Measurements from ENCODE around the gene KRT17.
"Not testable (repeated sequence)": the region's sequence is repeated elsewhere in the genome, so short reads cannot be mapped to it uniquely, and the experiment has no call there.

Gene KRT17

DNA sequence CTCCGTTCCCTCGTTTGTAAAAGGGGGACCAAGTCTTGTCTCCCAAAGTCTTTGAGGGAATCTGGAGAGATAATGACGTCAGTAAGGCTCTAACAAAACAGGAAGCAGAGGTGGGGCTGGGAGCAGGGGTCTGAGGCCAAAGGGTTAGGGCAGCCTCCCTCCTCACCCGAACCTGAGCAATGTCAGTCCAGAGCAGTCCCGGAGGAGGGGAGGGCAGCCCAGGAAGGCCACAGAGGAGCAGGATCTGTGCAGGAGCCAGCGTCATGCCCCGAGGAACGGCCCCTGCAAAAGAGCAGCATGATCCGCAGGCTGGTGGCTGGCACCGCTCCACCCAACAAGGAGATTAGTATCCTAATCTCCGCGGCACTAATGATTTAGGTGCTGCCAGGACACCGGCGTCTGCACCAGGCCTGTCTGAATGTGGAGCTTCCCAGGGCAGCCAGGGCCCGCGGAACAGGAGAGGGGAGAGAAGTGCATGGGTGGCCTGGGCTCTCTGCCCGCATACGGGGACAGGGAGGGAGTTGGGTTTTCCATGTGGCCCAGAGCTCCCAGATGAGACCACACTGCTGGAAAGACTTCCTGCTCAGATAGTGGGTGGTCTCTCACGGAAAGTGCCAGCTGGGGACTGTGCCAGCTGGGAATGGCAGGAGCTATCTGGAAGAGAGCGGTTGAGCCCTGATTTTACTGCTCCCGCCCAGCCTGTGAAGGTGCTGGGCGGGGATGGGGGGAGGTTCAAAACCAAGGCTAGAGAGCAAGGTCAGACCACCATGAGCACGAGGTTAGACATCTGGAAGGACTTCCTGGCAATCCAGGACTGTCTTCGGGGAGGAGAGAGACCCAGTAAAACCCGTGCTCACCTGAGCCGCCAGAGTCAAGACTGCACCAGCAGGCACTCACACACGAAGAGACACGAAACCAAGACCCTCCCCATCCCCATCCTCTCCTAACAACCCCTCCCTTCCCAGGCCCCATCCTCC lies 11.0 kb upstream of the KRT17 start:
- DNase-seq (ENCODE audit: low read depth in 4 of 4, low spot score in 1 of 4) = no peak

DNA sequence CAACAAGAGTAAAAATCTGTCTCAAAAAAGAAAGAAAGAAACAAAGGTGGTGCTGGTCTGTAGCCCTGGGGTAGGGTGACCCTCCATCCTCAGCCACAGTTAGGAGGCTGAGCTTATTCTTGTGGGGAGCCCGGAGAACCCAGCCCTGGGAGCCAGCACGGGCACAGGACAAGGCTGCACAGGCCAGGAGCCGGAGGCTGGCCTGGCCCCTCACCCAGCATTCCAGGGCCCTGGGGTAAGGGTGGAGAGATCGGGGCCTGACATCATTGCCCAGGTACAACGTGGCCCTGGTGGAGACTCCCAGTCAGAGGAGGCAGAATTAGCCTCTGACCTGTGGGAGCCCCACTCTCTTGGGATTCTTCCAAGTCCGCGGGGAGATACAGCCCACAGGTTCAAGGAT lies 10.3 kb upstream of the KRT17 start:
- DNase-seq (ENCODE audit: low read depth in 4 of 4, low spot score in 1 of 4) = no peak

DNA sequence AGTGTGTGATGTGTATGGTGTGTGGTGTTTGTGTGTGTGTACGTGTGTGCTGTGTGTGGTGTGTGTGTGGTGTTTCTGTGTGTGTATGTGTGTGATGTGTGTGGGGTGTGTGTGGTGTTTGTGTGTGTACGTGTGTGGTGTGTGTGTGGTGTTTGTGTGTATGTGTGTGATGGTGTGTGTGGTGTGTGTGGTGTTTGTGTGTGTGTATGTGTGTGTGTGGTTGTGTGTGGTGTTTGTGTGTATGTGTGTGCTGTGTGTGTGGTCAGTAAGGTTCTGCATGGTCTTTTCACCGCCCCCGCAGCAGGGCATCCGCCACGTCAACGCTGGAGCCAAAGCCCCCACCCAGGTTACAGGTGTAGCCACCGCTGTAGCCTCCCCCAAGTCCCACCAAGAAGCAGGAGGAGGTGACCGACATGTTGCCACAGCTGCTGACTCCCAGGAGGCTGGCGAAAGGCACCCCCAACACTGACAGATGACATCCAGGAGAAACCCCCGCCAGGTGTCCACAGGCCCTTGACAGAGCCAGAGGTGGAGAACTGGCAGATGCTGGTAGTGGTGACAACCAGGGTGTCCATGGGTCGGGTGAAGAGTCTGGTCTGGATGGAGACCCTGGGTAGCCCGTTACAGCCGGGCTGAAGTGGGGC lies 9.3 kb upstream of the KRT17 start:
- DNase-seq (ENCODE audit: low read depth in 4 of 4, low spot score in 1 of 4) = no peak

DNA sequence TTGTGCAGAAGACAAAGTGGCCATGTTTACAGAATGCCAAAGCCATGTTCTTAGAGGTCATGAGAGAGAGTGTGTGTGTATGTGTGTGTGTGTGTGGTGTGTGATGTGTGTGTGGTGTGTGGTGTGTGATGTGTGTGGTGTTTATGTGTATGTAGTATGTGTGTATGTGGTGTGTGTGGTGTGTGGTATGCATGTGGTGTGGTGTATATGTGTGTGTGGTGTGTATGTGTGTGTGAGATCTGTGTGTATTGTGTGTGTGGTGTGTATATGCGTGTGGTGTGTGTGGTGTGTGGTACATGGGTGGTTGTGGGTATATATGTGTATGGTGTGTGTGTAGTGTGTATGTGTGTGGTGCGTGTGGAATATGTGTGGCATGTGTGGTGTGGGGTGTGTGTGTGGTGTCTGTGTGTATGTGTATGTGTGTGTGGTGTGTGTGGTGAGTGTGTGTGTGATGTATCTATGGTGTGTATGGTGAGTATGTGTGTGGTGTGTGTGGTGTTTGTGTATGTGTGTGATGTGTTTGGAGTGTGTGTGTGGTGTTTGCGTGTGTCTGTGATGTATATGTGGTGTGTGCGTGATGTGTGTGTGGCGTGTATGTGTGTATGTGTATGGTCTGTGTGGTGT lies 8.2 kb upstream of the KRT17 start:
- no peak for DNase-seq (ENCODE audit: low read depth in 4 of 4, low spot score in 1 of 4)

DNA sequence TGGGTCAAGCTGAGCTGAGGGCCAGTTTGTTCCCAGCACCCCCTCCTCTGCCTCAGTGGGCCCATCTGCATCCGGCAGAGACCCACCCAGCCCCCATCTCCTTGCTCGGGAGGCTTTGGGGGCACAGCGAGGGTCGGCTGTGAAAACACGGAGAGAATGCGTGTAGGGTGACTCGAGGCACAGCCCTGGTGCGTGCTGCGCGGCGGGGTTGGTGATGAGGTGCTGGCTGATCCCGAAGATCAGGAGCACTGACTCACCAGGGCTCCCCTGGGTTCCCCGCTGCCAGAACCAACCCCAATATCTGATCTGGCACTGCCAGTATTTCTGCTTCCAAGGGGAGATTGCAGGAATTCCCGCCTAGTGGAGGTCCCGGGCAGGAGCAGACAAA lies 7.5 kb upstream of the KRT17 start:
- no peak for DNase-seq (ENCODE audit: low read depth in 4 of 4, low spot score in 1 of 4)

DNA sequence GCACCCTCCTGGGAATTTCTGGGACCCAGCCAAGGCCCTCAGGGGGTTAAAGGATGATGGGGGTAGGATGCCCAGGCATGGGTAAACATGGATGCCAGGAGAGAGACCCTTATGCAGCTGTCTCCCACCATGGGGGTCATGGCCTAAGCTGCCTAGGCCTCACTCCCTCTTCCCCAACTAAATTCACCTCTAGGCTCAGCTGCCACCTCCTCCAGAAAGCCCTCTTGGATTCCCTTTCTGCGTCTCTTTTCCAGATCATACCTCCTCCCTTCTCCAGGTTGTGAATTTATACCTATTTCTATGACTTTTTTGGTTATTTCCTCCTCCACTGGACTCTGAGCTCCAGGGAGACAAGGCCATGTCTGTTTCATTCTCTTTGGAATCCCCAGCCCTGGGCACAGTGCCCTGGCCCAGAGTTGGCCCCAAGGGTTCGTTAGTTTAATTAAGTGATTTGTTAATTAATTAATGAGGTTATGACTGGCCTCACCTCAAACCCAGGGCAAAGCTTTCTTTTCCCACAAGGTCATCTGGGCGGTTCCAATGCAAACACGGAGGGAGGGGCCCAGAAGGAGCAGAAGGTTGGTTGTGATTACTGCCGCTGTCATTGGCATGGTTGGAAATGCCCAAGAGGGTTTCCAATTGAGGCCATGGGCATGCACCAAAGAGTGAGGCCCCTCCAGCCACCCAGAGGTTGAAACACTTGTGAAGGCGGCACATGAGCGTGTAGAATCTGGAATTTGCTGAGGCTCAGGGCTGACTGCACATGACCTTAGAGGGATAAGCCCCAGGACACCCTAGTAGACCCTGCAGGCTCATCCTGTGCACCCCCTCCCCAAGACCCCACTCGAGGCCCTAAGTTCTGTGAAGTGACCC lies 6.9 kb upstream of the KRT17 start:
- DNase-seq (ENCODE audit: low read depth in 4 of 4, low spot score in 1 of 4) = no peak

DNA sequence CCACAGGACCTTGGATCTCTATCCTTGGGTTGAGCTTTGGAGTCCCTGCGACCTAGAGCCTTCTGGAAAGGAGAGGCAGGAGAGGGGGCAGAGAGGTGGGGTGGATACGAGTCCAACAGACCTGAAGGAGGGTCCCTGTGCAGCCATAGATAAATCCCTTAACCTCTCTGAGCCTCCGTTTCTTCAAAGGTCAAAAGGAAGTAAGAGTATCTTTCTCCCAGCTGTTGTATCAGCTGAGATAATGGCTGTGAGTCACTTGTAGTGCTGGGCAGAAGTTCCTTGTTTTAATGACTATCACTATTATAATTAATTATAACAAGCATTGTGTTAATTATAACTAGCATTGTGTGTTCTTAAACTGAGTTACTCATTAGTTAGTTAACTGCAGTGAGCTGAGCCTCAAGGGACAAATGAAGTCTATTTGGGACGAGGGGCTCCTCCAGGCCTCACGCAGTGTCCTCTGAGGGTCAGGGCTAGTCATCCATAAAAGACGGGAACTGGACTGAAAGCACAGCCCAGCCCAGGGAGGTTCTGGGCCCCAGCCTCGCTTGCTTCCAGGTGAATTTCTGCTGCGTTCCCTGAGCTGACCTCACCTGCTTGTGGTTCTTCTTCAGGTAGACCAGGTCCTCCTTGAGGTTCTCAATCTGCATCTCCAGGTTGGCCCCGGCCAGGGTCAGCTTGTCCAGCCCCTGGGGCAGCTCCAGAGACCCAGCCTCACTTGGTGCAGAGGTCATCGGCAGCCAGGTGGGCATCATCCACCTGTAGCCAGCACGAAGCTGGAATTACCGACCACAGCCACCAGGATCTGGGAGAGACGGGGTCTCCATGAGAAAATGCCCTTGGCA lies 5.7 kb upstream of the KRT17 start:
- no peak for DNase-seq (ENCODE audit: low read depth in 4 of 4, low spot score in 1 of 4)

DNA sequence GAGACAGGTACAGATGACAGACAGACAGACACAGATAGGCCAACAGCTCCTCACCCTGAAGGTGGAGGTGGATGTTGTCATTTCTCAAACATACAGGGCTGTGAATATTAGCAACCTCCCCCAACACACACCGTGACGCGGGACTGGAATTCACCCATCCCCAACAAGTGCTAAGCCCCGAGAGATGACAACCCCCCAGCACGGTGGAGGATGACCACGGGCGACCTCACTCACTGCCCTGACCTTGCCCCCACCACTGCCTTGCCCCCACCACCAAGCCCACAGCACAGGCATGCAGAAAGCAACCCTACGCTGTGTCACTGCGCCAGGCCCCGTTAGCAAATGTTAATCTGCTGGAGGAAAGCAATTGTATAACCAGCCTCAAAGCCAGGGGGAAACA lies 4.9 kb upstream of the KRT17 start:
- no peak for DNase-seq (ENCODE audit: low read depth in 4 of 4, low spot score in 1 of 4)

DNA sequence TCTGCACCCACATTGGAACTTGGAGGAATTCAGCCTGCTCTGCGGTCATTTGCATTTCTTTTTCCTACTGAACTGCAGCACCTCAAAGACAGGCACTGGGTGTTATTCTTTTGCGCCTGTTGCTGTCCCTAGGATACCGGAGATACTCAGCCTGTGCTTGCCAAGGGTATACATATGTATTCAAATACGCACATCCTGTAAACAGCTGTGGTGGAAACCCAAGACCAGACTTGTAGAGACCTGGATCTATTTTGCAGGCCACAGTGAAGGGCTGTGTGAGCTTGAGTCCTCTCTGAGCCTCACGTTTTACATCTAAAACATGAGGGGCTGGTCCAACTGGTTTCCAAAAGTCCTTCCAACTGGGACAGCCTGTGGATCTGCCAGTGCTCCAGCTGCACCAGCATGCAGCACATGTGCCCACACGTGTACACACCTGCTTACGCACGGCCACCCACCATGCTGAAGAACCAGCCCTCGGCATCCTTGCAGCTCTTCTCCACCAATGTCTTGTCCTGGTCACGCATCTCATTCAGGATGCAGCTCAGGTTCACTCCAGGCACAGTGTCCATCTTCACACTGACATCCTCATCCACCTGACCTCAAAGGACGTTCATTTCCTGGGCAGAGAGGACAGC lies 4.4 kb upstream of the KRT17 start:
- not testable (repeated sequence) for DNase-seq (ENCODE audit: low read depth in 4 of 4, low spot score in 1 of 4)

DNA sequence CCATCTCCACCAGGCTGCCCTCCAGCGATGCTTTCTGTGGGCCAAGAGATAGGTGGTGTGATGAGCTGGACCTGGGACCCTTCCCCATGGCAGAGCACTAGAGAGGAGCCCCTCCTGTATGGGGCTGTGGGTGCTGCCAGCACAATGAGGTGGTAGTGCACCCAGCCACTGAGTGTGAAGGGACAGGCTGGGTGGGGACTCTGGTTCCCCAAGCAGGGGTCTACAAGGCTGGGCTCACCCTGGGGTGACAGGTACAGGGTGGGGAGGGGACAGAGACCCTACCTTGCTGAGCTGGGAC lies 3.6 kb upstream of the KRT17 start:
- not testable (repeated sequence) for DNase-seq (ENCODE audit: low read depth in 4 of 4, low spot score in 1 of 4)

DNA sequence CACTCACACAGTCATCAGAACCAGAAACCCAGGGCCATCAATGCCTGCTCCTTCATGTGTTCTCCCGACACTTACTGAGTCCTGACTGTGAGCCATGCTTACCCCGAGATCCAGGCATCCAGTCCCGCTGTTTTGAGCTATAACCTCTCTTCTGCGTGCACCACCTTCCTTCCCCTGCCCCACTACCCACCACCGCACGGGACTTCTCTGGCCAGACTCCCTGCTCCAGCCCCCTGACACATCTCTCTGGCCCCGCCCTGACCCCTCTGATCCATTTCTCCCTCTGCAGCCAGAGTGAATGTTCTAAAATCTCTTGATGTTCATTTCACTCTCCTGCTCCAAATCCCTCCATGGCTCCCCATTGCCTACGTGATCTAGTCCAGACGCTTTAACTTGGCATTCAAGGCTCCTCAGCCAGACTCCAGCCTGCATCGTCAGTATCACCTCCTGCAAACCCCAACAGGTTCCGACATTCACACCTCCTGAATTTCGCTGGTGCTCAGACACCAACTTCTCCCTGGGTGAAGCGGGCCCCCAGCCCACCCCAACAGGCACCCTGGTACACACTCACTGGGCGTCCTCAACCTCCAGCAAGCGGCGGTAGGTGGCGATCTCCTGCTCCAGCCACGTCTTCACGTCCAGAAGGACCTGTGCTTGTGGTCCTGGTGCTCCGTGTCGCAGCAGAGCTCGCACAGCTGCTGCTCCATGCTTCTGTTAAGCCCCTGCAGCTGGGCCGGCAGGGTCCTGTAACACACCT lies 3.1 kb upstream of the KRT17 start:
- DNase-seq (ENCODE audit: low read depth in 4 of 4, low spot score in 1 of 4) = no peak

DNA sequence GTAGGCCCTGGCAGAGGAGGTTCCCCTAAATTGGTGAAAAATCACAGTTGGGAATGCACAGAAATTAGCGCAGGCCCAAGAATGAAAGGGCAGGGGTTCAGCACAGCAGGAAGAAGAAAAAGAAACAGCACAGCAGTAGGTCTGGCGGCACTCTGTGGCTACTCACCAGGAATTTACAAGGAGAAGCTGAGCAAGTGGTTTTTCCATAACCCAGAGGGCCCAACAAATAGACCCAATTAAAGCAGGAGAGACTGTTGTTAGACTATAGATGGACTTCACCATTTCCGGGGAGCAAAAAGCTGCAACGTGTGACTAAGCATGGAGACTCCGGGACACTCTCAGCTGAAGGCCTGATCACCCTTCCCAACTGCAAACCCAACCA lies 2.5 kb upstream of the KRT17 start:
- DNase-seq (ENCODE audit: low read depth in 4 of 4, low spot score in 1 of 4) = not testable (repeated sequence)

DNA sequence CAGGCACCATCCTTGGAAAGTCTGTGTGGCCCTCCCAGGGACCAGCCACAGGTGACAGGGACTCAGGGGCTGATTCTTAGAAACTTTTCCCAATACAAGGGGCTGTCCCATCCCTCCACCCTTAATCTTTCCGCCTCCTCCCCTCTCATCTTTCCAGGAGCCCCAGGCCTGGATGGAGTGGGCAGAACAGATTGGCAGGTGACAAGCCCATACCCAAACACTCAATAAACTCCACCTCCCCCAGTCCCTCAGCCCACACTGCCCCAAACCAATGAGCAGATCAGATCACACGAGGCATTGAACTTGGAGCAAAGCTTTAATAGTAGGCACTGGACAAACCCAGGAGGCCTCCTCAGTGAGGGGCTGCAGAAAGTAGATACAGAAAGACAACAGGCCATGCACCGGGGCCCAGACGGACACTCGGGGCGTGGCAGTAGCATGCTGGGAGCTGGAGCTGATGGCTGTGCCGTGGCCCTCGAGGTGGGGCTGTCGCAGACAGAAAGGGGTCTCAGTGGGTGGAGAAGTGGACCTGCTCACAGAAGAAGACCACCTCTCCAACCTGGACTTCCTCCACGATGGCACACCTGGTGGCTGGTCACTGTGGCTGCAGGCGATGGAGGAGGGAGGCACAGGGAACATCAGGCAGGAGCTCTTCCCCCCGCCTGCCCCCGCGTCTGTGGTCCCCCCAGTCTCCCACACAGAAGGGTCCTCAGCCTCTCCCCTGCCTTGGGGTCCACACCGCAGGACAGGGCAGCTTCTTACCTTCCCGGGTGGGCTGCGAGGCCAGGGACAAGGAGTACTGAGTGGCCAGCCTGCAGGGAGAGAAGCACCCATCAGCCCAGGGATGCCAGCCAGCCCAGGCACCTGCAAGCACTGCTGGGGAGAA lies 1.9 kb upstream of the KRT17 start:
- DNase-seq (ENCODE audit: low read depth in 4 of 4, low spot score in 1 of 4) = not testable (repeated sequence)

DNA sequence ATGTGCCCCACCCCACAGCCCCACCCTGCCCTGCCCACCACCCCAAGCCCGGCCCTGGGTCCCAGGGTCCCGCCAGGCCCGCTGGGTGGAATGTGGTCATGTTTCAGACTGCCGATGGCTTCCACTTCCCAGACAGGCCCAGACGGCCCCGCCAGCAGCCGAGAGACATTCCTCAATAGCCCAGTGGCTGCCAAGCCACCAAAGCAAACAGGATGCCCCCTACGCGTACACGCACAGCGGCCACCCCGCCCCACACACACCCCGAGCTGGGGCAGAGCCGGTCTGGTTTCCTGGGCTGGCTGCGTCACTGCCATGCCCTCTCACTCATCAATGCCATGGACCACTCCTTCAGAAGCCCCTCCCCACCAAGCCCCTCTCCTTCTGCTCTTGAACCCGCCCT lies 1.2 kb upstream of the KRT17 start:
- DNase-seq (ENCODE audit: low read depth in 4 of 4, low spot score in 1 of 4) = no peak

DNA sequence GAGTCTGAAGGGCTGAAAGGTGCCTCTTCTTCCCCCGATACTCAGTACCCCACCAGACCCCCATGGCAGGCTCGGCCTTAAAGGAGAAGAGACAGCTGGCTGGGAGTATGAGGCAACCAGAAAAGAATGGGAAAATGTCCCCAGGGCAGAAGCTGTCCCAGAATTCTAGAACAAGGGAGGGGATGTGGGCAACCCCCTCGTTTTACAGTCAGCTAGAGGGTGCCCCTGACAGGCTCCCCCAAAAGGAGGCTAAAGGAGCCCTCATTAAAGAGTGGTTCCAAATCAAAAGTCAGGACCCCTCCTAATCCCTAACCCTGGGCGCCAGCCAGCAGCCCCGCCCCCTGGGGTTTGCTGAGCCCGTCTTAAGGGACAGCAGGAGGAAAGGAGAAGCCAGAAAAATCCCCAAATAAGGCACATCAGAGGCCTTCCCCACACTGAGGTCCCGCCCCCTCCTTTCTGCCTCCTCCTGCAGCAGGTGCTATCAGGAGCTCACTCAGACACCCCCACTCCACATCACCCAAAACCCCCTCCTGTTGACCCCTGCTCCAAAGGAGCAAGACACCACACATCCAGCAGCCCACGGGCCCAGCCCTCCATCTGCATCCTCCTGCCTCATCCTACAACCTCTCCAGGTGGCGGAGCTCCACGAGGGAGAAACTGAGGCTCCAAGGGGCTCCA lies 1.1 kb downstream of the KRT17 start:
- DNase-seq (ENCODE audit: low read depth in 4 of 4, low spot score in 1 of 4) = not testable (repeated sequence)

DNA sequence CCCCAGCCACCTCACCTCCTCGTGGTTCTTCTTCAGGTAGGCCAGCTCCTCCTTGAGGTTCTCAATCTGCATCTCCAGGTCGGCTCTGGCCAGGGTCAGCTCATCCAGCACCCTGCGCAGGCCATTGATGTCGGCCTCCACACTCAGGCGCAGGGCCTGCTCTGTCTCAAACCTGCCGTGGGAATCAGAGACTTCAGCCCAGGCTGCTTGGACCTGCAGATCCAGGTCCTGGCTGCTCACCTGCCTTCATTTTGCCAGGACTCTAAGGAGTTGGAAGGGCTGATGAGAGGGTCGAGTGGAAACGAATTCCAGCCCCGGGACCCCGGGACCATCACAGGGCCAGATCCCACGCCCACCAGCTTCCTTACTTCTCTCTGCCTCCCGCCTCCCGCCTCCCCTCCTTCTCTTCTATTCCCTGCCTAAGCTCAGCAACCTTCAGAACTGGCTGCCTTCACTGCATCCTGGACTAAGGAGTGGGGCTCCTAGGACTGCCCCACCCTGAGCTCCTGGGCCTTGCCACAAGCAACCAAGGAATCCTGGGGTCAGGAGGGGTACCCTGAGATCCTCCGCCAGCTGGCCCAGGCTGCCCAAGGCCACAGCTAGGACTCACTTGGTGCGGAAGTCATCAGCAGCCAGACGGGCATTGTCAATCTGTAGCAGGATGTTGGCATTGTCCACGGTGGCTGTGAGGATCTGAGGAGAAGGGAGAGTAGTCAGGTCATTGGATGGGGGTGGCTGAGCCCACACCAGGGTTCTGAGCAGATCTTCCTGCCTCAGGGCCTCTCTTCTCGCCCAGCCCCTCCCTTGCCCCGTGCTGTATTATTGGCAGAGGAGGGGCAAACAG lies 1.8 kb downstream of the KRT17 start:
- DNase-seq (ENCODE audit: low read depth in 4 of 4, low spot score in 1 of 4) = not testable (repeated sequence)

DNA sequence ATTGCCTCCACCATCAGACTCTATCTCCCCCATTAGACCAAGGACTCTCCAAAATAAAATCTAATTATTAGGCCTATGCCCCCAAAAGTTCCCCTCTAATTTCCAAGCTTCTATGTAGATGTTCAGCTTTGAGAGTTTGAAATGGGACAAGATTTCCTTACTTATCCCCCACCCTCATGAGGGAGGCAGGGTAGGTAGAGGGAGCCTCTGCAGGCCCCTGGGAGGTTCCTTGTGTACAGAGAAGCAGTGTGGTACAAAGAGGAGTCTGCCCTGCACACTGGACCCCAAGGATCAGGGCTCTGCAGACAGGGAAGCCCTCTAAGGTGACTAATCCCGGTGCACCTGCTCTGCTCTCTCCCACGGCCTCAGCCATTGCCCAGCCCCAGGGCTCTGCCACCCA lies 2.5 kb downstream of the KRT17 start:
- no peak for DNase-seq (ENCODE audit: low read depth in 4 of 4, low spot score in 1 of 4)
